Natural killer cell (primary cell): ENCODE measurements around the gene NXF3. TPM values are rescaled to one million over a fixed set of nuclear protein-coding genes. Genes with fewer than 3 reads are reported as not detected.
"Not testable (repeated sequence)": the region's sequence is repeated elsewhere in the genome, so short reads cannot be mapped to it uniquely, and the experiment has no call there.

Experiments used
- ATAC-seq, 3 donors: fragments of 150-1000 bp in 2 of 3; fragments of 200-7000 bp in 1 of 3; cut with Tn5 transposase; 1 replicate in 1 of 3; 2 replicates in 2 of 3; pipeline ENCODE4 v1.10.0; 2021; ENCODE audit warnings: mild to moderate bottlenecking in 2 of 3, moderate library complexity in 2 of 3
- DNase-seq, 2 donors: peaks; one replicate each; pipeline versions ENCODE4 v3.0.0 to v3.0.0-alpha.2; 2013 to 2021; ENCODE audit warnings: mixed read lengths in 1 of 2
- H3K27ac ChIP-seq: one replicate; pipeline ENCODE4 v1.5.1; 2013; ENCODE audit warnings: mild to moderate bottlenecking, low read length
- H3K27me3 ChIP-seq: one replicate; pipeline ENCODE4 v1.6.1; 2013; ENCODE audit warnings: low read length; ENCODE audit not compliant: control insufficient read depth, insufficient read depth
- H3K36me3 ChIP-seq: one replicate; pipeline ENCODE4 v1.6.1; 2013; ENCODE audit warnings: low read length; ENCODE audit not compliant: control insufficient read depth, insufficient read depth
- H3K4me1 ChIP-seq: one replicate; pipeline ENCODE4 v1.6.1; 2013; ENCODE audit warnings: low read length; ENCODE audit not compliant: control insufficient read depth, insufficient read depth
- H3K4me3 ChIP-seq: one replicate; pipeline ENCODE4 v1.5.1; 2013; ENCODE audit warnings: low read length
- H3K9me3 ChIP-seq: one replicate; pipeline ENCODE4 v1.6.1; 2013; ENCODE audit warnings: low read length; ENCODE audit not compliant: control insufficient read depth, insufficient read depth
- H3K27ac Mint-ChIP-seq, 2 donors: one replicate each; pipeline ENCODE4 v1.8.0; 2022; ENCODE audit warnings: mild to moderate bottlenecking in 2 of 2, mixed read lengths in 2 of 2, moderate library complexity in 1 of 2
- H3K27me3 Mint-ChIP-seq, 2 donors: one replicate each; pipeline ENCODE4 v1.8.0; 2022; ENCODE audit warnings: low read depth in 2 of 2, mixed read lengths in 2 of 2
- H3K36me3 Mint-ChIP-seq: one replicate; pipeline ENCODE4 v1.8.0; 2022; ENCODE audit warnings: mixed read lengths
- H3K4me1 Mint-ChIP-seq, 2 donors: one replicate each; pipeline ENCODE4 v1.8.0; 2022; ENCODE audit warnings: mixed read lengths in 2 of 2
- H3K4me3 Mint-ChIP-seq: one replicate; pipeline ENCODE4 v1.8.0; 2022; ENCODE audit warnings: mild to moderate bottlenecking, moderate library complexity, mixed read lengths
- H3K9me3 Mint-ChIP-seq, 2 donors: one replicate each; pipeline ENCODE4 v1.8.0; 2022; ENCODE audit warnings: mixed read lengths in 2 of 2
- CTCF ChIP-seq: fragments of 200-600 bp; IDR thresholded peaks from one replicate; pipeline ENCODE4 v1.8.0; 2022; ENCODE audit warnings: antibody characterized with exemption
- WGBS: methylation state at CpG from one replicate; pipeline ENCODE4 v1.1.7; 2013; ENCODE audit warnings: missing lambda C conversion rate; ENCODE audit not compliant: insufficient coverage; 5-methylcytosine and 5-hydroxymethylcytosine counted together
- intact Hi-C: fragments of 100-400 bp; cut with micrococcal nuclease; formaldehyde crosslinking; loops from one replicate; pipeline ENCODE4 v1.14.2; 2022
- total RNA-seq, 4 donors: library from RNA; stranded (reverse); fragments of 120-200 nt in 1 of 4; gene quantifications; one replicate each; pipeline versions ENCODE4 v1.2.3 to v1.2.4, GENCODE V29; 2013 to 2022

The NXF3 gene
- total RNA-seq, 3 donors from 2014 or later (not counting 1 experiment from before 2014, with no cell fraction given): not detected

DNA sequence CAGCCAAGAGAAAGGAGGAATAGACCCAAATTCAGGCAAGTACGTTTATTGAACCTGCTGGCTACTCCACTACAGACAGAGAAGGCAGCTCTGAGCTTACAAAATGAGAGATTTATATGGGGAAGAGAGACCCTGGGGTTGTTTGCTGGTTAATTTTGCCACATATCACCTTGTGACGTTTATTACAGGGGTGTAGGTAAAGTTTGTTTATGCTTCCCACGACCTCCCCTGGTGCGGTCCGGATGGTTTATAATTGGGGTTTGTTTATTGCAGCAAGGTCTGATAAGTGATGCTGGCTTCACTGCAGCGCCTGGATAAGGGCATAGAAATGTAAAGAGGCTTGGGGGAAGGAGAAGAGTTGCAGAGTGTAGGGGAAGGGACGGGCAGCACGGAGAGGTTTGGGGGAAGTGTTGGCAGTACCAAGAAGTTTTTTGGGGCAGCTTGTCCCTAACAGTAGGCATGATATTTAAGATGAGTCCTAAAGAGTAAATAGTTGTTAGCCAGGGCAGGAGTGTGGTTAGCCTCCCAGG lies 41.6 kb downstream of the NXF3 start:
- Mint-ChIP-seq H3K9me3 (no peaks in the 10 kb centered on the region), H3K4me3 (no peak overlapping the region), H3K27me3 (peaks cover 3 to 33% of the 10 kb centered on the region in 2 donors), H3K27ac (no peak overlapping the region), H3K4me1 (no peaks in the 10 kb centered on the region), H3K36me3 (no peaks in the 10 kb centered on the region)
- 28% methylated on average over 8 of the region's 8 CpGs for WGBS
- intact Hi-C loops: no loop called here
- no peak for TF ChIP-seq CTCF
- ATAC-seq (no peak), DNase-seq (no peak)
- H3K4me3 ChIP-seq: no peak overlapping the region
- H3K9me3 ChIP-seq: no peaks in the 10 kb centered on the region
- no peaks in the 10 kb centered on the region for H3K4me1 ChIP-seq
- no peaks in the 10 kb centered on the region for H3K27me3 ChIP-seq
- H3K36me3 ChIP-seq: no peaks in the 10 kb centered on the region
- H3K27ac ChIP-seq: no peak overlapping the region

GRCh38 chrX:103033371-103033770 lies 59.6 kb downstream of the NXF3 start:
- 56% methylated on average over 1 of the region's 1 CpG for WGBS
- H3K36me3 ChIP-seq, H3K4me1 Mint-ChIP-seq, ATAC-seq, H3K9me3 ChIP-seq, intact Hi-C loops, H3K9me3 Mint-ChIP-seq, DNase-seq, H3K4me3 ChIP-seq, H3K27ac ChIP-seq, H3K36me3 Mint-ChIP-seq, H3K27me3 Mint-ChIP-seq, H3K27me3 ChIP-seq, H3K27ac Mint-ChIP-seq, H3K4me3 Mint-ChIP-seq, H3K4me1 ChIP-seq: not testable (repeated sequence)

Other genes starting within 250 kb of the NXF3 start
- gene RAB40AL, start 155.9 kb downstream of the NXF3 start, total RNA-seq: under 1 TPM in 1 of 3 donors, not detected in 2; 0.42 TPM
- gene BEX1, start 29.0 kb downstream of the NXF3 start, total RNA-seq: under 1 TPM in 1 of 3 donors, not detected in 2; 0.59 TPM
- gene BEX4, start 122.0 kb upstream of the NXF3 start, total RNA-seq: 10 to 100 TPM; 30.8 to 53.4 (median 47.1) TPM
- gene TCEAL8, start 162.0 kb upstream of the NXF3 start, total RNA-seq: 10 to 100 TPM; 17.2 to 26.5 (median 22.1) TPM
- gene TCEAL5, start 183.6 kb upstream of the NXF3 start, total RNA-seq: not detected
- gene BEX2, start 217.8 kb upstream of the NXF3 start, total RNA-seq: 10 to 100 TPM; 11.6 to 25.2 (median 16.8) TPM
- gene TCEAL7, start 237.1 kb upstream of the NXF3 start, total RNA-seq: not detected